ENCODE measurements around the gene SLC6A19.

SLC6A19 gene

GRCh38 chr5:1211701-1212100 is 10.3 kb downstream of the SLC6A19 start:
- DNase-seq = no peak

DNA sequence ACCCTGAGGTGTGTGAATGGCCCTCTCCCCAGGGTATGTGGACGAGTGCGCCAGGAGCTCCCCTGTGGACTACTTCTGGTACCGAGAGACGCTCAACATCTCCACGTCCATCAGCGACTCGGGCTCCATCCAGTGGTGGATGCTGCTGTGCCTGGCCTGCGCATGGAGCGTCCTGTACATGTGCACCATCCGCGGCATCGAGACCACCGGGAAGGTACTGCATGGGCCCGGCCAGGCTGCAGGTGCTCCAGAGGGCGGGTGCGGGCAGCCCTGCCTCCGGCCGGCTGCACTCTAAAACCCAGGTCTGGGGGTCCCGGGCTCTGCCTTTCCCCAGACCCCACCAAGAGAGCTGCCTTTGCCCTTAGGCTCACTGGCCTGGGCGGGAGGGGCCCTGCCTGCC is 10.9 kb downstream of the SLC6A19 start:
- DNase-seq = no peak

- DNase-seq = no peak
Observed at GRCh38 chr5:1212881-1213280, 11.5 kb downstream of the SLC6A19 start.

GRCh38 chr5:1213508-1214162 is 12.2 kb downstream of the SLC6A19 start:
- no peak for DNase-seq

GRCh38 chr5:1214163-1214935 is 13.0 kb downstream of the SLC6A19 start:
- DNase-seq = no peak

DNA sequence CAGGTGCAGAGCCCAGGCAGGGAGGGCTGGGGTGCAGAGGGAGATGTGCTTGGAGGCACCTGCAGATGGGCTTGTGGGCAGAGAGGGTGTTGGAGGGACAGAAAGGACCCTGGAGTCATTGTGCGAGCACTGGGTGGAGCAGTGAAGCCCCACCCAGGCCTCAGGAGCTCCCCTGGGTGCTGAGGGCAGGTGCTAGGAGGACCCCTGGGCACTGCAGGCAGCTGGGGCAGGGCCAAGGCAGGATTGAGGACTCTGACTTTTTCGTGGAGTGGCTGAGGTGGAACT is 13.5 kb downstream of the SLC6A19 start:
- no peak for DNase-seq

DNA sequence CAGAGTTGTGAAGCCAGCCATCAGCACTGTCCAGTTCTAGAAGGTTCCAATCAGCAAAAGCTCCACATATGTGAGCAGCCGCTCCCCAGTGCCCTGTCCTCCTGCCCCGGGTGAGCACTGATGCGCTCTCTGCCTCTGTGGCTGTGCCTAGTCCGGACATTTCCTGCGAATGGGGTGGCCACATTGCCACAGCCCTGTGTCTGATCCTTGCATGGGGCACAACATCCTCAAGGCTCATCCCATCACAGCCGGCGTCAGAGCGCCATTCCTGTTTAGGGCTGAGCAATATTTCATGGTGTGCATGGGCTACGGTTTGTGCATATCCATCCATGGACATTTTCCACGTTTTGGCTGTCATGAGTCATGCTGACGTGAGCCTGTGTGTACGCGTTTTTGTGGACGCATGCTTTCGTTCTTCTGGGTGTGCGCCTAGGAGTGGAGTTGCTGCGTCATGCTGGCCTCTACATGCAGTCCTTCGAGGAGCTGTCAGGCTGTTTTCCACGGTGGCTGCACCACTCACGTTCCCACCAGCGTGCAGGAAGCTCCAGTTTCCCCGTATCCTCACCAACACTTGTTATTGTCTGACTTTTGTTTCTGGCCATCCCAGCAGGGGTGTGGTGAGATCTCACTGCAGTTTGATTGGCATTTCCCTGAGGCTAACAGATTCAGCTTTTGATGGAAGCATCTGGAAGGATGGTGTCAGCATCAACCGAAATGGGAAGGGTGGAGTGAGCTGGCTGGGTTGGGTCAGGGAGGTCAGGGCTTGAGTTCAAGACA is 14.1 kb downstream of the SLC6A19 start:
- DNase-seq = no peak

- no peak for DNase-seq
Observed at GRCh38 chr5:1216211-1216917, 15.0 kb downstream of the SLC6A19 start.

GRCh38 chr5:1216918-1217295 is 15.5 kb downstream of the SLC6A19 start:
- DNase-seq = no peak

GRCh38 chr5:1217596-1218206 is 16.3 kb downstream of the SLC6A19 start:
- no peak for DNase-seq

- DNase-seq = no peak
Observed at GRCh38 chr5:1218351-1219080, 17.1 kb downstream of the SLC6A19 start.

DNA sequence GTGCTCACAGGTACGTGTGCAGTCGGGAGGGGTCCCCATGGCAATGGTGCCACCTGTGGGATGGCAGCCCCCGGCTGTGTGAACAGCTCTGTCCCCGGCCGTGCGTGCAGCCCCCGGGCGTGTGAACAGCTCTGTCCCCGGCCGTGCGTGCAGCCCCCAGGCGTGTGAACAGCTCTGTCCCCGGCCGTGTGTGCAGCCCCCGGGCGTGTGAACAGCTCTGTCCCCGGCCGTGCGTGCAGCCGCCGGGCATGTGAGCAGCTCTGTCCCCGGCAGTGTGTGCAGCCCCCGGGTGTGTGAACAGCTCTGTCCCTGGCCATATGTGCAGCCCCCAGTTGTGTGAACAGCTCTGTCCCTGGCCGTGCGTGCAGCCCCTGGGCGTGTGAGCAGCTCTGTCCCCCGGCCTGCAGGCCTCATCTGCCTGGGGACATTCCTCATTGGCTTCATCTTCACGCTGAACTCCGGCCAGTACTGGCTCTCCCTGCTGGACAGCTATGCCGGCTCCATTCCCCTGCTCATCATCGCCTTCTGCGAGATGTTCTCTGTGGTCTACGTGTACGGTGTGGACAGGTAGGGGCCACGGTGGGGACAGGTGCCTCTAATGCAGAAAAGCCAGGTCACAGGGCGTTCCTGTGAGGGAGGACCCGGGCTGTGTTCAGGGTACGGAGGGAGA is 17.8 kb downstream of the SLC6A19 start:
- DNase-seq = no peak

DNA sequence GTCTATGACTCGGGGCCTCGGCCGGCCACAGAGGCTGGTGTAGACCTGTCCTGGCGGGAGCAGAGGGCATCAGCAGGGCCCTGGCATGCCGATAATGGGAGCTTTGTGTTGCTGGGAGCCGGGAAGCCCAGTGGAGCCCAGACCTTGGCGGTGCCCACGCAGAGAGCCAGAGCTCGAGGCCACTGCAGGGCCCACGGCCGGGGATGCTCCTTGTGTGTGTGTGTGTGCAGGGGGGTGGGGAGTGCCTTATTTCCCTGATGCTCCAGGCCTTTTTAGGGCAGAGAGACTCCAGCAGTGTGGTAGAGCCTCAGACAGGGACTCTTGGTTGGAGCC is 18.3 kb downstream of the SLC6A19 start:
- DNase-seq = no peak

- no peak for DNase-seq
Observed at GRCh38 chr5:1220351-1220750, 19.0 kb downstream of the SLC6A19 start.

- no peak for DNase-seq
Observed at GRCh38 chr5:1220831-1221230, 19.4 kb downstream of the SLC6A19 start.

DNA sequence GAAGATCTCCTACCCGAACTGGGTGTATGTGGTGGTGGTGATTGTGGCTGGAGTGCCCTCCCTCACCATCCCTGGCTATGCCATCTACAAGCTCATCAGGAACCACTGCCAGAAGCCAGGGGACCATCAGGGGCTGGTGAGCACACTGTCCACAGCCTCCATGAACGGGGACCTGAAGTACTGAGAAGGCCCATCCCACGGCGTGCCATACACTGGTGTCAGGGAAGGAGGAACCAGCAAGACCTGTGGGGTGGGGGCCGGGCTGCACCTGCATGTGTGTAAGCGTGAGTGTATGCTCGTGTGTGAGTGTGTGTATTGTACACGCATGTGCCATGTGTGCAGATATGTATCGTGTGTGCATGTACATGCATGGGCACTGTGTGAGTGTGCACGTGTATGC is 20.3 kb downstream of the SLC6A19 start:
- no peak for DNase-seq

GRCh38 chr5:1222147-1222546 is 20.8 kb downstream of the SLC6A19 start:
- no peak for DNase-seq

DNA sequence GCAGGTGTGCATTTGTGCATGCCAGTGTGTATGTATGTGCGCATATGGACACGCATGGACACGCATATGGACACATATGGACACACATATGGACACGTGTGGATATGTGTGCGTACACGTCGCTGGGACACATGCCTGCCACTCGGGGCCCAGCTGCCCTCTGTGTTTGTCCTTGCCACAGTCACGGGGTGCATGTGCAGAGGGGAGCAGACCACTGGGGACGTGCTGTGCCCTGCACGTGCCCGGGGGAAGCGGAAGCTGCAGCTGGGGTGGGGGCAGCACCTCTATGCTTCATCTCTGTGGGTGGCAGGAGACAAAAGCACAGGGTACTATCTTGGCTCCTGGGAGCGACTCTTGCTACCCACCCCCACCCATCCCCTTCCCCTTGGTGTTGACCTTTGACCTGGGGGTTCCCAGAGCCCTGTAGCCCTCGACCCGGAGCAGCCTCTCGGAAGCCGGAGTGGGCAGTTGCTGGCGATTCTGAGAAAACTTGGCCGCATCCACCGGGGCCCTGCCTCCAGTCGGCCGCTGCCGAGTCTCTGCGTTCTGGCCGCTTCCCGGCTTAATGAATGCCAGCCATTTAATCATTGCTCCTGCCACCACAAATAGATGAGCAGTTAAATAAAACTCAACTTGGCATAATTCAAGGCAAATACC is 21.4 kb downstream of the SLC6A19 start:
- DNase-seq = no peak

DNA sequence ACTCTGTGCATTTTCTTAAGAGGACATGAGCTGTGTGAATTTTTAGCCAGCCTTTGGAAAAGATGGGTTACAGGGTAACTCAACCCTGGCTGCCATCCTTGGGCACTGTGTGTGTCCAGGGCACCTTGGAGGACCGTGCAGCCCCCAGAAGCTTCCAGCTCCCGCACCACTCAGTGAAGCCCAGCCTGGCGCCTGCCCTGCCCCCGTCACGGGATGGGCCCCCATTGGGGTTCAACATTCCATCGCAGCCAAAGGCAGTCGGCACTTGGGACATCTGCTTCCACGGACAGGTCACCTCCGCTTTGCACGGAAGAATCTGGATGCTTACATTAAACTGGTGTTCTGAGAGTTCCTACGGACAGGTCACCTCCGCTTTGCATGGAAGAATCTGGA is 21.9 kb downstream of the SLC6A19 start:
- no peak for DNase-seq

- no peak for DNase-seq
Observed at GRCh38 chr5:1224631-1225030, 23.2 kb downstream of the SLC6A19 start.

GRCh38 chr5:1225081-1225480 is 23.7 kb downstream of the SLC6A19 start, which contains the start of gene SLC6A18:
Gene SLC6A18 (plus strand): TSS chr5:1225381. CDS start chr5:1225478, 97 bp downstream.
- DNase-seq = no peak

All from NCI-H2029 treated with DMSO at 0.1 percent for 48 hours (cell line).